ENCODE data around the gene TET3. TPM values are rescaled to one million over a fixed set of nuclear protein-coding genes. Genes with fewer than 3 reads are reported as not detected.

TET3 gene
- total RNA-seq, 2 donors from 2014 or later = 29.3 to 70.3 TPM

GRCh38 chr2:74029714-74030397, 45.1 kb downstream of the TET3 start:
- Mint-ChIP-seq H3K4me3 (peak overlapping the region; percentile 0), H3K27me3 (no peaks in the 10 kb centered on the region), H3K27ac (peak overlapping the region; percentile 87 to 90), H3K9me3 (no peaks in the 10 kb centered on the region), H3K4me1 (ENCODE audit: low read depth in 2 of 2) (peaks cover 60 to 68% of the 10 kb centered on the region in 2 donors), H3K36me3 (no peaks in the 10 kb centered on the region)
- ATAC-seq = no peak
- DNase-seq (ENCODE audit: low spot score) = no peak

GRCh38 chr2:74031221-74031620, 46.5 kb downstream of the TET3 start:
- peak overlapping the region; percentile 91 for H3K4me3 Mint-ChIP-seq
- peaks cover 59 to 71% of the 10 kb centered on the region in 2 donors for H3K4me1 Mint-ChIP-seq (ENCODE audit: low read depth in 2 of 2)
- DNase-seq (ENCODE audit: low spot score) (no peak), ATAC-seq (no peak)
- H3K9me3 Mint-ChIP-seq = no peaks in the 10 kb centered on the region
- no peaks in the 10 kb centered on the region for H3K27me3 Mint-ChIP-seq
- no peaks in the 10 kb centered on the region for H3K36me3 Mint-ChIP-seq
- peak overlapping the region; percentile 87 to 90 for H3K27ac Mint-ChIP-seq

- peaks cover 60 to 70% of the 10 kb centered on the region in 2 donors for H3K4me1 Mint-ChIP-seq (ENCODE audit: low read depth in 2 of 2)
- DNase-seq (ENCODE audit: low spot score) (no peak), ATAC-seq (no peak)
- H3K27ac Mint-ChIP-seq = peak overlapping the region; percentile 87 to 90
- no peaks in the 10 kb centered on the region for H3K36me3 Mint-ChIP-seq
- no peaks in the 10 kb centered on the region for H3K9me3 Mint-ChIP-seq
- H3K27me3 Mint-ChIP-seq = no peaks in the 10 kb centered on the region
- peak overlapping the region; percentile 91 for H3K4me3 Mint-ChIP-seq
These were observed 47.2 kb downstream of the TET3 start for GRCh38 chr2:74031959-74032287.

DNA sequence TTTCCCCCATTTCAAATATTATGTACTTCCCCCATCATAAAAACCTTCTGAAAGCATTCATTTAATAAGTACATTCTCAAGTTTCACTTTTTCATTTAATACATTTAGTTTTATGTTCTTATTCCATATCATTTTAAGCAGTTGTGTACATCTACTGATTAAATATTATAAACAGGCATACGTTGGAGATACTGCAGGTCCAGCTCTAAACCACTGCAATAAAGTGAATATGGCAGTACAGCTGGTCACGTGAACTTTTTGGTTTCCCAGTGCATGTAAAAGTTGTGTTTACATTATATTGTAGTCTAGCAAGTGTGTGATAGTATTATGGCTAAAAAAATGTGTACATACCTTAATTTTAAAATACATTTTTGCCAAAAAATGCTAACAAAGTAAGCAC, 48.7 kb downstream of the TET3 start:
- peaks cover 67 to 77% of the 10 kb centered on the region in 2 donors for H3K4me1 Mint-ChIP-seq (ENCODE audit: low read depth in 2 of 2)
- H3K27ac Mint-ChIP-seq = peak overlapping the region; percentile 87 to 90
- no peaks in the 10 kb centered on the region for H3K36me3 Mint-ChIP-seq
- H3K4me3 Mint-ChIP-seq = peak overlapping the region; percentile 91
- no peaks in the 10 kb centered on the region for H3K27me3 Mint-ChIP-seq
- ATAC-seq = no peak
- no peak for DNase-seq (ENCODE audit: low spot score)
- no peaks in the 10 kb centered on the region for H3K9me3 Mint-ChIP-seq

Other genes starting within 250 kb of the TET3 start
- 10 to 100 TPM; 20.0 to 25.2 TPM for gene TPRKB, start 247.6 kb upstream of the TET3 start, total RNA-seq
- gene DUSP11, start 204.8 kb upstream of the TET3 start, total RNA-seq = 10 to 100 TPM; 30.7 to 50.1 TPM
- gene C2orf78, start 200.7 kb upstream of the TET3 start, total RNA-seq = not detected
- 10 to 100 TPM; 27.5 to 40.6 TPM for gene STAMBP, start 155.9 kb upstream of the TET3 start, total RNA-seq
- not detected for gene ACTG2, start 91.9 kb upstream of the TET3 start, total RNA-seq
- gene DGUOK, start 58.0 kb upstream of the TET3 start, total RNA-seq = 10 to 100 TPM; 87.1 to 92.6 TPM
- 10 to 100 TPM; 68.0 to 72.5 TPM for gene BOLA3, start 163.0 kb downstream of the TET3 start, total RNA-seq
- 100 to 1,000 TPM; 167 to 228 TPM for gene MOB1A, start 194.0 kb downstream of the TET3 start, total RNA-seq
- gene MTHFD2, start 213.7 kb downstream of the TET3 start, total RNA-seq = 100 to 1,000 TPM; 384 to 480 TPM

All from natural killer cell treated with Interleukin-12 subunit alpha and Interleukin-12 subunit beta and Interleukin-15 and Interleukin-18, amount 100 ng/mL, for 72 hours (primary cell).